CD4-positive, alpha-beta memory T cell (primary cell): ENCODE results near the gene SLC7A14. TPM values are rescaled to one million over a fixed set of nuclear protein-coding genes. Genes with fewer than 3 reads are reported as not detected.

Experiments
- CTCF ChIA-PET: fragments of 350-600 bp; sonication (Branson Sonifier 250); formaldehyde crosslinking; loops from one replicate; lab custom pipeline; 2021; ENCODE audit warnings: inconsistent platforms; ENCODE audit not compliant: partially characterized antibody; lab: Charles Lee
- POLR2A ChIA-PET: fragments of 350-600 bp; sonication (Branson Sonifier 250); formaldehyde crosslinking; loops from one replicate; lab custom pipeline; 2021; ENCODE audit not compliant: partially characterized antibody; lab: Charles Lee
- DNase-seq, 5 donors: peaks; one replicate each; pipeline versions ENCODE4 v3.0.0 to v3.0.0-alpha.2; 2020 to 2022; ENCODE audit warnings: mixed read lengths in 1 of 5
- H3K27ac ChIP-seq: one replicate; pipeline ENCODE4 v1.7.0; 2013; ENCODE audit warnings: low read depth, low read length
- H3K27me3 ChIP-seq: 2 replicates; pipeline ENCODE4 v1.7.0; 2013; ENCODE audit warnings: mild to moderate bottlenecking, low read length, moderate library complexity; ENCODE audit not compliant: insufficient read depth
- H3K36me3 ChIP-seq: 2 replicates; pipeline ENCODE4 v1.7.0; 2013; ENCODE audit warnings: mild to moderate bottlenecking, low read length, moderate library complexity; ENCODE audit not compliant: insufficient read depth
- H3K4me1 ChIP-seq: 2 replicates; pipeline ENCODE4 v1.7.0; 2013; ENCODE audit warnings: mild to moderate bottlenecking, low read length, moderate library complexity; ENCODE audit not compliant: insufficient read depth
- H3K4me3 ChIP-seq, 2 donors: one replicate each; pipeline ENCODE4 v1.7.0; 2013; ENCODE audit warnings: low read length in 2 of 2, mild to moderate bottlenecking in 1 of 2
- H3K9me3 ChIP-seq, 2 donors: one replicate each; pipeline ENCODE4 v1.7.0; 2013; ENCODE audit warnings: low read length in 2 of 2, control low read depth in 1 of 2; ENCODE audit not compliant: control insufficient read depth in 1 of 2
- H3K27ac Mint-ChIP-seq, 7 donors: one replicate each; pipeline ENCODE4 v1.8.0; 2020 to 2021; ENCODE audit warnings: mixed read lengths in 7 of 7, mild to moderate bottlenecking in 6 of 7, inconsistent platforms in 3 of 7, moderate library complexity in 3 of 7
- H3K27me3 Mint-ChIP-seq, 2 donors: one replicate each; pipeline ENCODE4 v1.8.0; 2020 to 2021; ENCODE audit warnings: mixed read lengths in 2 of 2
- H3K36me3 Mint-ChIP-seq, 2 donors: one replicate each; pipeline ENCODE4 v1.8.0; 2020 to 2021; ENCODE audit warnings: mixed read lengths in 2 of 2, inconsistent platforms in 1 of 2, mild to moderate bottlenecking in 1 of 2
- H3K4me1 Mint-ChIP-seq, 4 donors: one replicate each; pipeline ENCODE4 v1.8.0; 2020 to 2021; ENCODE audit warnings: mixed read lengths in 4 of 4, mild to moderate bottlenecking in 1 of 4
- H3K4me3 Mint-ChIP-seq, 8 donors: one replicate each; pipeline ENCODE4 v1.8.0; 2020 to 2021; ENCODE audit warnings: mixed read lengths in 8 of 8, mild to moderate bottlenecking in 7 of 8, moderate library complexity in 6 of 8, inconsistent platforms in 3 of 8
- H3K9me3 Mint-ChIP-seq, 8 donors: one replicate each; pipeline ENCODE4 v1.8.0; 2020 to 2021; ENCODE audit warnings: mixed read lengths in 8 of 8, mild to moderate bottlenecking in 5 of 8, inconsistent platforms in 3 of 8, moderate library complexity in 1 of 8
- intact Hi-C: fragments of 100-400 bp; cut with micrococcal nuclease; formaldehyde crosslinking; loops from one replicate; pipeline ENCODE4 v1.15.1; 2023
- polyA plus RNA-seq, 2 donors: library from polyadenylated mRNA; unstranded; fragments of 300-500 nt; fragmentation: Illumina TruSeq; gene quantifications; one replicate each; pipeline ENCODE4 v1.2.3, GENCODE V29; 2021
- total RNA-seq, 2 experiments: library from RNA; stranded (reverse); gene quantifications; one replicate each; pipeline ENCODE4 v1.2.3, GENCODE V29; 2021

The SLC7A14 gene
- total and polyA plus RNA-seq, 4 experiments from 2014 or later, result not detected

GRCh38 chr3:170421111-170421641, 164.7 kb downstream of the SLC7A14 start:
- Histone ChIP-seq H3K36me3 (no peaks in the 10 kb centered on the region), H3K27me3 (peaks cover 9% of the 10 kb centered on the region), H3K4me1 (peaks cover 22% of the 10 kb centered on the region), H3K9me3 (no peaks in the 10 kb centered on the region), H3K27ac (no peak overlapping the region), H3K4me3 (no peak overlapping the region)
- Mint-ChIP-seq H3K4me1 (peaks cover 8 to 13% (median 11%) of the 10 kb centered on the region in 4 donors), H3K9me3 (no peaks in the 10 kb centered on the region), H3K27me3 (peaks cover 30 to 31% of the 10 kb centered on the region in 2 donors), H3K4me3 (no peak overlapping the region), H3K36me3 (no peaks in the 10 kb centered on the region), H3K27ac (no peak overlapping the region)
- DNase-seq, result no peak
- ChIA-PET CTCF (no interaction called here), POLR2A (no interaction called here)
- intact Hi-C loops, result no loop called here

GRCh38 chr3:170420307-170420821, 165.5 kb downstream of the SLC7A14 start:
- Histone ChIP-seq H3K27ac (no peak overlapping the region), H3K27me3 (peaks cover 9% of the 10 kb centered on the region), H3K4me3 (no peak overlapping the region), H3K36me3 (no peaks in the 10 kb centered on the region), H3K4me1 (peaks cover 22% of the 10 kb centered on the region), H3K9me3 (no peaks in the 10 kb centered on the region)
- Mint-ChIP-seq H3K4me3 (peak overlapping the region in 7 of 8 donors; percentile 33 to 75 (median 63)), H3K9me3 (no peaks in the 10 kb centered on the region), H3K27ac (peak overlapping the region in 1 of 7 donors; percentile 42), H3K4me1 (peaks cover 8 to 13% (median 11%) of the 10 kb centered on the region in 4 donors), H3K27me3 (peaks cover 33 to 34% of the 10 kb centered on the region in 2 donors), H3K36me3 (no peaks in the 10 kb centered on the region)
- no peak for DNase-seq
- POLR2A ChIA-PET, result no interaction called here
- intact Hi-C loops, result no loop called here
- CTCF ChIA-PET, result no interaction called here

DNA sequence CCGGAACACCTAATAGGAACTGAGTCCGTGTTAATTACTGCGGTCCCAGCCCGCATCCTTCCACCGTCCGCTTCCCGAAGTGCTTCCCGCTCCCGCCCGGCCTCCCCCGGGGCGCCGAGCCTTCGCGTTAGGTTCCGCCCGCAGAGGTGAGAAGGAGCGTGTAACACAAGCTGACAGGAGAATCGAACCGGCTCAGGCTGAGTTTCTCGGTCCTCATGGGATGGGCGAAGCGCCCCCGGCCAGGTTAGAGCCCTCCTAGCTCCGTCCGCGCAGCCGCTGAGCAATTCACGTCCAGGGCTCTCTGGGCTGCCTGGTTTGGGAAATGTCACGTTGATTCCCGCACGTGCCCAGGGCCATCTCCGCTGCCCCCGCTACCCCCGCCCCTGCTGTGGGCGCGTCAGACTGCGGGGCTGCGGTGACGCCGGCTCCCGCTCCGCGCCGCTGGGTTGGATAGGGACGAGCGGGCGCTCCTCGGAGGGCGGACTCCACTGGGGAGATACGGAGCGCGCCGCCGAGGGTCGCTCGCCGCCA, 166.3 kb downstream of the SLC7A14 start:
- peaks cover 8 to 13% (median 11%) of the 10 kb centered on the region in 4 donors for H3K4me1 Mint-ChIP-seq
- peak overlapping the region in 7 of 8 donors; percentile 29 to 66 (median 47) for H3K4me3 Mint-ChIP-seq
- H3K27ac ChIP-seq, result no peak overlapping the region
- H3K36me3 Mint-ChIP-seq, result no peaks in the 10 kb centered on the region
- peaks cover 9% of the 10 kb centered on the region for H3K27me3 ChIP-seq
- H3K4me1 ChIP-seq, result peaks cover 22% of the 10 kb centered on the region
- no peak overlapping the region for H3K27ac Mint-ChIP-seq
- CTCF ChIA-PET, result no interaction called here
- DNase-seq, result no peak
- no peaks in the 10 kb centered on the region for H3K9me3 ChIP-seq
- intact Hi-C loops, result no loop called here
- H3K27me3 Mint-ChIP-seq, result peaks cover 33% of the 10 kb centered on the region in 2 donors
- H3K36me3 ChIP-seq, result no peaks in the 10 kb centered on the region
- POLR2A ChIA-PET, result interaction anchor here (1.6 kb wide), 1 partner anchor 62 kb away, joined by 3 read pairs; the partner anchor contains the start of gene SKIL
- no peak overlapping the region for H3K4me3 ChIP-seq
- no peaks in the 10 kb centered on the region for H3K9me3 Mint-ChIP-seq

DNA sequence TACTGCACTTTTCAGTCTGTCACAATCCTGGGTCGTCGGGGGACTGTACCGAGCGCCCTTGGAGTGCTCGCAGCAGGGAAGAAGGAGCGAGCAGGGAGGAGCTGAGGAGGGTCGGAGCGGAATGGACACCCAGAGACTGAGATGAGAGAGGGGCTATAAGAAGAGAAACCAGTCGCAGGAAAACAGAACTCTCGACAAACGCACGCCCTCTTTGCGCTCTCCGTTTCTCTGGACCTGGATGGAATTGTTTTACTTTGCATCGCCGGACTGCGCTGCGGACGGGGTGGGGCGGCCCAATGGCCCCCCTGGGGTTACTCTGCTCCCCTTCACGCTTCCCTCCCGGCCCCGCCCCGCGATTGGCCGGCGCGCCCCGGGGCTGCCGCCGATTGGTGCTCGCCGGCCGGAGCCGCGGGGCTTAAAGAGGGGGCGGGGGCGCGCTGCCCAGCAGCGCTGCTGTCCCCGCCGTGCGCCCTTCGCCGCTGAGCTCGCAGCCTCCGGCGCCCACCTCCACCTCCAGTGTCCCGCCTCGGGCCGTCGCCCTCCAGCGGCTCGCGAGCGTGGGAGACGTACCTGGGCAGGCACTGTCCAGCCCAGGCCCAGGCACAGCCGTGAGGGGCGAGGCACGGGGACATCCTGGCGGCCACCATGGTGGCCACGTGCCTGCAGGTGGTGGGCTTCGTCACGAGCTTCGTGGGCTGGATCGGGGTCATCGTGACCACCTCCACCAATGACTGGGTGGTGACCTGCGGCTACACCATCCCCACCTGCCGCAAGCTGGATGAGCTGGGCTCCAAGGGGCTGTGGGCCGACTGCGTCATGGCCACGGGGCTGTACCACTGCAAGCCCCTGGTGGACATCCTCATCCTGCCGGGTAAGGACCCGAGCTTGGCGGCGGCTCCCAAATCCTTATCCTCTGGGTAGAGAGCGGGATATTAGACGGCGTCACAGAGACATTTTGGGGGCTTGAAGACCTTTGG, 167.2 kb downstream of the SLC7A14 start, which contains the start of gene CLDN11:
Gene CLDN11 (plus strand): TSS at position 447 of the 977 bp plus-strand sequence. CDS start 199 bp downstream, at position 646.
- H3K4me3 ChIP-seq, result no peak within 1 kb of the TSS
- intact Hi-C loops, result no loop called here
- H3K4me1 ChIP-seq, result peaks cover 22% of the 10 kb centered on the region
- no peak within 1 kb of the TSS for H3K27ac ChIP-seq
- Mint-ChIP-seq H3K9me3 (no peaks in the 10 kb centered on the region), H3K4me3 (peak within 1 kb of the TSS; percentile 66 to 85 (median 80)), H3K36me3 (no peaks in the 10 kb centered on the region), H3K27ac (no peak within 1 kb of the TSS), H3K27me3 (peaks cover 30 to 32% of the 10 kb centered on the region in 2 donors), H3K4me1 (peaks cover 8 to 13% (median 11%) of the 10 kb centered on the region in 4 donors)
- H3K9me3 ChIP-seq, result no peaks in the 10 kb centered on the region
- peaks cover 9% of the 10 kb centered on the region for H3K27me3 ChIP-seq
- ChIA-PET CTCF (interaction anchor here (1.5 kb wide), 1 partner anchor 11 kb away, joined by 4 read pairs; no protein-coding TSS in a partner anchor), POLR2A (interaction anchor here (1.6 kb wide), 1 partner anchor 61 kb away, joined by 3 read pairs; the partner anchor contains the start of gene SKIL)
- H3K36me3 ChIP-seq, result no peaks in the 10 kb centered on the region
- DNase-seq, result no peak

- Histone ChIP-seq H3K36me3 (no peaks in the 10 kb centered on the region), H3K27ac (no peak overlapping the region), H3K9me3 (no peaks in the 10 kb centered on the region), H3K27me3 (peaks cover 9% of the 10 kb centered on the region), H3K4me1 (peaks cover 22% of the 10 kb centered on the region), H3K4me3 (no peak overlapping the region)
- Mint-ChIP-seq H3K27me3 (peaks cover 30 to 34% of the 10 kb centered on the region in 2 donors), H3K36me3 (no peaks in the 10 kb centered on the region), H3K4me3 (peak overlapping the region in 2 of 8 donors; percentile 27 to 43), H3K27ac (no peak overlapping the region), H3K9me3 (no peaks in the 10 kb centered on the region), H3K4me1 (peaks cover 8 to 13% (median 11%) of the 10 kb centered on the region in 4 donors)
- DNase-seq, result no peak
- CTCF ChIA-PET, result interaction anchor here (0.8 to 7.6 kb wide), 3 partner anchors 22 to 394 kb away, joined by 3 to 97 read pairs (median 3); no protein-coding TSS in a partner anchor
- POLR2A ChIA-PET, result interaction anchor here (1.1 kb wide), 1 partner anchor 9 kb away, joined by 4 read pairs; no protein-coding TSS in a partner anchor
- intact Hi-C loops, result no loop called here
Measured at GRCh38 chr3:170417090-170417489, 168.8 kb downstream of the SLC7A14 start.

DNA sequence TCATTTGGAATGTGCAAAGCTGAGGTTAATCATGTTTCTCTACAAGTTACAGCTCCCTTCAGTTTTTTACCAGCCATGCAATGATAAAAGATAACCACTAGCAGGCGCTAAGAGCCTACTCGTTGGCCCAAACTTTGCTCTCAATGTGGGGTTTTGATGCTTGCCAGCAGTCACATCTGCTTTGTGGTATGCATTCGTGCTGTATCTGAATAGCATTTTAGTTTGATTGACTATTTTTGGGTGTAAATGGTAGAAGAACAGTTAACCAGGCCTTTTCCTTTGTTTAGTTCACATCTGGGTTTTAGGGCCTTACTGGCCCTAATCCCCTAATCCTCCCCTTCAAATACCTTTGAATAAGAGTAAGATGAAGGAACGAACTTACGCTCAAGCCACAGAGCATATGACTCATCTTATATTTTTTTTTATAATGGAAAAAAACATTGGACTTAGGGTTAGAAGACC, 171.6 kb downstream of the SLC7A14 start:
- intact Hi-C loops, result loop anchor here (1.0 to 5.0 kb wide), 6 partner anchors 57 to 1358 kb away; partner anchors contain the start of gene SKIL
- Histone ChIP-seq H3K9me3 (no peaks in the 10 kb centered on the region), H3K4me3 (no peak overlapping the region), H3K36me3 (no peaks in the 10 kb centered on the region), H3K27ac (no peak overlapping the region), H3K27me3 (peaks cover 4% of the 10 kb centered on the region), H3K4me1 (peaks cover 11% of the 10 kb centered on the region)
- H3K4me1 Mint-ChIP-seq, result peaks cover 4 to 5% (median 5%) of the 10 kb centered on the region in 4 donors
- H3K36me3 Mint-ChIP-seq, result no peaks in the 10 kb centered on the region
- H3K27ac Mint-ChIP-seq, result no peak overlapping the region
- H3K27me3 Mint-ChIP-seq, result peaks cover 18 to 22% of the 10 kb centered on the region in 2 donors
- ChIA-PET POLR2A (interaction anchor here (1.0 kb wide), 1 partner anchor 57 kb away, joined by 4 read pairs; the partner anchor contains the start of gene SKIL), CTCF (interaction anchor here (0.5 to 7.6 kb wide), 35 partner anchors 9 to 1358 kb away, joined by 3 to 97 read pairs (median 4); partner anchors contain the start of genes EIF5A2 and RPL22L1)
- no peaks in the 10 kb centered on the region for H3K9me3 Mint-ChIP-seq
- H3K4me3 Mint-ChIP-seq, result no peak overlapping the region
- peak; percentile 39 to 46 (median 43) for DNase-seq
